IPS-NIHi7 (cell line): ENCODE data around the gene ILKAP.

ENCODE experiments used
- DNase-seq: peaks from one replicate; pipeline ENCODE4 v3.0.0; 2012; ENCODE audit warnings: mixed read lengths; ENCODE audit errors: extremely low spot score

ILKAP gene

DNA sequence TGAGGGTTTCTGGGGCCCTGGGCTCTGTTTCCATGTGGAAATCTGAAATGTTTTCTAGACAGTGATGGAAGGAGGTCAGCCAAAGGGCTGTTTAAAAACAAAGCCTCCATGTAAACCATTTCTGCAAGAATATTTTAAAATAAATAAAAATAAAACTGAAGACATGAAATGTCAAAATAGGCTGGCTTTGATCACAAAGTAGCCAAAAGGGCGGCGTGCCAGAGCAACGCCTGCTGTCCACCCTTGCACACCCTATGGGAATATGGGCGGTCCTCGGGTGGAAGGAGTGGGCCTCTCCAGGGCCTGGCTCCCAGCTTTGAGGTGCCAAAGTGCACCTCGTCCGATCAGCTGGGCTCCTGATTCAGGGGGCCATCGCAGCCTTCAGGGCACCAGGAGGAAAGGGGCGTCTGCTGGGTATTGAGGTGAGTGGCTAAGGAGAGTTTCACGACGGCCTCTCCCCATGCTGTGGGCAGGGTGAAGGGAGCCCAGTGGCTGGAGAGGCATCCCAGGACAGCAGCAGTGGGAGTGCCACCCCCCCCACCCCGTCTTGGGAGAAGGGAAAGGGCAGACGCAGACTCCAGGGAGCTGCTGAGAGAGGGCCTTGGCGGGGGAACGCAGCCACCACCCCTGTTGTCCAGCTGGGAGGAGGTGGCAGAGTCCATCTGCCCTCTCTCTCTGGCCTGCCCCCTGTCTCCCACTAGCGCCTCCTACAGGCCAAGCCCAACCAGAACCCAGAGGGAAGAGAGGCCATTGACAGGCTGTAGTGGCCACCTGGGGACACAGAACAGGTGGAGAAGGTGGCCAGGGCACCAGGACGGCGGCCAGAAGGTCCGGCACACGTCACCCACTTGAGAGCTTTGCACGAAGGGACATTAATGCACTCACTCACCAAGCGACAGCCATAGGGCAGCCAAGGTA, 50.5 kb downstream of the ILKAP start:
- DNase-seq: no peak

DNA sequence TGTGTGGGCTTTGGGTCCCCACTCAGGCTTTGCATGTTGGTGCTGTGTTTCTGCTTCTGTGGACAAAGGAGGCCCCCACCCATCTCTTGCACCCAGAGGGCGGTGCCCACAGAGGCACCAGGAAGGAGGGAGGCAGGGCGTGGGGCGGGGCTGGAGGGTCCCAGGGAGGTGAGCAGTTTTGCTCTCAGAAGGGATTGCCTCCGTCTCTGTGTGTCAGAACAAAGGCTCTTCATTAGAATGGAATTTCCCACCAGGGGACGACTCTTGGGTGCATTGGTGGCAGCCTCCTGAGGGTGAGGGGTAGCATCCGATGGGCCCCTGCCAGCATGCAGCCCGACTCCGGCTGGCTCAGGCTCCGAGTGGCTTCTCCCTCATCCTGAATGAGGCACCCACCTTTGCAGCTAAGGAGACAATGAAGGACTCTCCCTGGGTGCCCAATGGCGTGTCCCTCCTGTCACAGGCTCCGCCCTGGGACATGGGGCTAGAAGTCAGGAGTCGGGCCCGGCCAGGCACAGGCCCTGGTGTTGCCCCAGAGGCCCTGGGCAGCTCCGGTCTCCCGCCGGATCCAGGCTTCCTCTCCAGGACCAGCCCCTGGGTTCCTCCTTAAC, 51.8 kb downstream of the ILKAP start:
- DNase-seq: no peak

DNA sequence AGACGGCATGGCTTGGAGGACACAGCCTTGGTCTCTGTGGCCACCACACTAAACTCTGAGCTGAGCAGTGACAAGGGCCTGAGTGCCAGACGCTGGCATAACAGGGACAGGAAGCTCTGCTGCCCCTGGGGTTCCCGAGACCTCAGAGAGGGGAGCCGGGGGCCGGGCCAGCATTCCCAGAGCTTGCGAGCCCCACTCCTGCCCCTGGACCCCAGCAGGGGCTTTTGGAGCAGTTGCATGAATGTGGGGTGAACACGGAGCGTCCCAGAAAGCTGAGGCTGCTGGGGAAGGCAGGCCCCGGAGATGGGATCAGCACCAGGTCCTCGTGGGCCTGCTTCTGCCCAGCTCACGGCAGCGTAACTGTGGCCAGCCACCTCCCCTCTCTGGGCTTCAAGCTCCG, 52.3 kb downstream of the ILKAP start:
- DNase-seq: no peak

DNA sequence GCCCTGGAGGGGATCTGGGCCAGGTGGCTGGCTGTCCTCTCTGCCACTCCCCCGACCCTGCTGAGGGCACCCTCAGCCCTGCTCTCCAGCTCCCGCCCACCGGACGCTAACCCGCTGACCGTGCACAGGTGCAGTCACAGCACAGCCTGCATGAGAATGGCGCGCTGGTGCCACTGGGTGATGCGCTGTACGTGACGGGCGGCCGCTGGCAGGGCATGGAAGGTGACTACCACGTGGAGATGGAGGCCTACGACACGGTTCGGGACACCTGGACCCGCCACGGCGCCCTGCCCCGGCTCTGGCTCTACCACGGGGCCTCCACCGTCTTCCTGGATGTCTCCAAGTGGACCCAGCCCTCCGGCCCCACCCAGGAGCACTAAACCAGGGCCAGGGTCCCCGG, 52.8 kb downstream of the ILKAP start:
- no peak for DNase-seq

DNA sequence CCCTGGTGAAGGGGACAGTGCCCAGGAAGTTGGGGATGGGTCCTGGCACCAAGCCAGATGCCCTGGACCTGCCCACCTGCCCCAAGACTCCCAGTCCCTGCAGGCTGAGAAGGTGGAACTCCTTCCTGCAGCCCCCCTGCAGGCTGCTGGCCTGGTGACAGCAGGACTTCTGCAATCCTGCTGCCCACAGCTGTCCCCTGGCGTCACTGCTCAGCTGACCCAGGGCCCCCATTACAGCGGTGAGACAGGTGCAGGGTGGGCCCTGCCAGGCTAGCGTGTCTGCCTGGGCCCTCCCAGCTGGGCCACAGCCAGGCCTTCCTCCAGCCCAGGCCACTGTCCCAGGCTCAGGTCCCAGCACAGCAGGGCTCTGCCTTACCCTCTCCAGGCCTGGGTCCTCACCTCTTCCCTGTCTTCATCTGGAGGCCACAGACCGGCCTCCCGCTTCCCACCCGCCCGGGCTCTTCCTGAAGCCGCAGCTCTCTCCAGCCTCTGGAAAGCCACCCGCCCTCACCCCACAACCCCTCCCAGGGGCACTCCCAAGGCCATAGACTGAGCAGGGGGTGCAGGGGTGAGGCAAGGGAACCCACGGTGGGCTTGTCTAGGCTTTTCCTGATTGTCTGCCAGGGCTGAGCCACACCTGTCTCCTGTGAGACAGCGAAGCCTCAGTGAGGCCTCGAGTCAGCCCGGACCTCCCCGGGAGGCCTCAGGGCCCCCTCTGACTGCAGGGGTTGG, 53.5 kb downstream of the ILKAP start:
- DNase-seq: no peak

GRCh38 chr2:238148981-238149380, 54.5 kb downstream of the ILKAP start:
- DNase-seq: no peak

DNA sequence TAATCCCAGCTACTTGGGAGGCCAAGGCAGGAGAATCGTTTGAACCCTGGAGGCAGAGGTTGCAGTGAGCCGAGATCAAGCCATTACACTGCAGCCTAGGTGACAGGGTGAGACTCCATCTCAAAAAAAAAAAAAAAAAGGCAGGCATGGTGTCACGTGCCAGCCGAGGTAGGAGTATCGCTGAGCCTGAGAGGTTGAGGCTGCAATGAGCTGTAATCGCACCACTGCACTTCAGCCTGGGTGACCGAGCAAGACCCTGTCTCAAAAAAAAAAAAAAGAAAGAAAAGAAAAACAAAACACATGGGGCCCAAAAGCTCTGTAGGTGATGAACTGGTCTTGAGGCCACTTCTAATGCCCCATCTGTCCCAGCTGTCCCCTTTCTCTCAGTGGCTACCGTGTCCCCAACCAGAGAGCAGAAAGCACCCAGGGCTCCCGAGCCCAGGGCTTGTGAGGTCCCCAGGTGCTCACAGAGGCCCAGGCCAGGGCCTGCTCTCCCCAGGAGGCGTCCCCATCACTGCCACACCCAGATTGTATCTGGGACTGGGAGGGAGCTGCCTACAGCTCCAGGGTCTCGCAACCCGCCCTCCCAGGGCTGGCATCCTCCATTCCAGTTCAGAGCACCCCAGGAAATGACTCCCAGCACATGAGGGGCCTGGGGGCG, 56.5 kb downstream of the ILKAP start:
- no peak for DNase-seq

DNA sequence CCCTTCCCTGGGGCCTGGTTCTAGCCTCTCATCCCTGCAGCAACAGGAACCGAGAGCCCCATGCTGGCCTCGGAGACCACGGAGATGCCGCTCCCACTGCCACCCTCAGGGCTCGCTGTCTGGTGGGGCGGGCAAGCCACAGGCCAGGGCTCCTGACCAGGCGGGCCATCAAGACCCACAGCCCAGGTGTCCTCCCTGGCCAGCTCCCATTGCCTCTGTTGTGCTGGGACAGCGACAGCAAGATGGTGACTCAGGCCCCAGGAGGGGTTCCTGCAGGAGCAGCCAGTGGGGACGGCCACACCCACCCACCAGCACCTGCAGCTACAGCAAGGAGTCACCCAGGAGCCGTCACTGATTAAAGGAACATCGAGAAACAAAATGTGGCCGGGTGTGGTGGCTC, 57.6 kb downstream of the ILKAP start:
- DNase-seq: no peak

DNA sequence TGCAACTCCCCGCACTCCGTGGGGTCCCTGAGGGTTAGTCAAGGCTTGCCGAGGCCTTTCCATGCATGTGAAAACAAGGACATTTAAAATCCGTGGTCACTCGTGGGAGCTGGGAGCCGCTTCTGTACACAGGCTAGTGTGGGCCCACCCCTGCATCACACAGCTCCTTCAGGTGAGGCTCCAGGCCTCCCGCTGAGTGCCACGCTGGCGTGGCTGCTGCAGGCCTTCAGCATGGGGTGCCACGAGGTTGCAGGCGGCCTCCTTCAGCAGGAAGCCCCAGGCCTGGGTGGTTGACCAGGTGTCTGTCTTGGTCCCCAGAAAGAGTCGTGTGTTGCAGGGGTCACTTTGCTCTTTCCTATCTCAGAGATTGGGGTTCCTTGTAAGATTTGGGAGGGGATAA, 58.4 kb downstream of the ILKAP start:
- DNase-seq: no peak

GRCh38 chr2:238144262-238144661, 59.2 kb downstream of the ILKAP start:
- DNase-seq: no peak

- DNase-seq: no peak
These were observed 60.1 kb downstream of the ILKAP start for GRCh38 chr2:238143239-238143951.

DNA sequence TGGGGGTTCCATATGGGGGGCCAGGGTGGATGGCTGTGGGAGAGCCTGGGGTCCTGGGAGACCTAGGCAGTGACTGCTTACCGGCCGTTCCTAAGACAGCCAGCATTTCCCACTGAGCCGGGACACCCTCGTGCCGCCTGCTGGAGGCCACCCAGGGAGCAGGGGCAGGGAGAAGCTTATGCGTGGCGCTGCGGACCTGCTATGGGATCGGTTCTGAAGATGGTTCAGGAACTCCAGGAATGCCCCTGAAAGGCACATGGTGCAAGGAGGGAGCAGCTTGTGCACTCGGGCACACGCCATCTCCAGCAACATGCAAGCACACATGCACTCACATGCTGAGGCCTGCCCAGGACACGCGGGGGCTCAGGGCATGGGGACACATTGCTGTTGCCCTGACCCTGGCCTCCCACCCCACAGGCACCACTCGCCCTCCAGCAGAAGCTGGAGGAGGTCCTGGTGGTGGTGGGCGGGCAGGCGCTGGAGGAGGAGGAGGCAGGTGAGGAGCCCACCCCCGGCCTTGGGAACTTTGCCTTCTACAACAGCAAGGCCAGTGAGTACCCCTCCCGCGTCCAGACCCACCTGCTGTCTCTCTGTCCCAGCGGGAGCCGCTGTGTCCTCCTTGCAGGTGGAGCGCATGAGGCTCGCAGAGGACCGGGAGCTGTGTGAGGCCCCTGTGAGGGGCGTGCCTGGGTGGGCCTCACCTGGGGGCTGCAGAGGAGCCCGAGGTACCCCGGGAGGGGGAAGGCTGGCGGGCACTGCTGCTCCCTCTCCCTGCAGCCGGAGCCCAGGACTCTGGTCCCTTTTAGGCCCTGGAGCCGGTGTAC, 60.9 kb downstream of the ILKAP start:
- DNase-seq: no peak

- DNase-seq: no peak
These were observed 61.8 kb downstream of the ILKAP start for GRCh38 chr2:238141541-238142318.

DNA sequence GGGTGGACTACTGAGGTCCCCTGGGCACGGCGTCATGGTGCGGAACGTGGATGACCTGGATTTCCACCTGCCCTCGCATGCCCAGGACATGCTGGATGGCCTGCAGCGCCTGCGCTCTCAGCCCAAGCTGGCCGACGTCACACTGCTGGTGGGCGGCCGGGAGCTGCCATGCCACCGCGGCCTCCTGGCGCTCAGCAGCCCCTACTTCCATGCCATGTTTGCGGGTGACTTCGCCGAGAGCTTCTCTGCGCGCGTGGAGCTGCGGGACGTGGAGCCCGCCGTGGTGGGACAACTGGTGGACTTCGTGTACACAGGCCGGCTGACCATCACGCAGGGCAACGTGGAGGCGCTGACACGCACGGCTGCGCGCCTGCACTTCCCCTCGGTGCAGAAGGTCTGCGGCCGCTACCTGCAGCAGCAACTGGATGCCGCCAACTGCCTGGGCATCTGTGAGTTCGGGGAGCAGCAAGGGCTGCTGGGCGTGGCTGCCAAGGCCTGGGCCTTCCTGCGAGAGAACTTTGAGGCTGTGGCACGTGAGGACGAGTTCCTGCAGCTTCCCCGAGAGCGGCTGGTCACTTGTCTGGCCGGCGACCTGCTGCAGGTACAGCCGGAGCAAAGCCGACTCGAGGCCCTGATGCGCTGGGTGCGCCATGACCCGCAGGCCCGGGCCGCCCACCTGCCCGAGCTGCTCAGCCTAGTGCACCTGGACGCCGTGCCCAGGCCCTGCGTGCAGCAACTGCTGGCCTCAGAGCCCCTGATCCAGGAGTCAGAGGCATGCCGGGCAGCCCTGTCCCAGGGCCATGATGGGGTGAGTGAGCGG, 62.6 kb downstream of the ILKAP start:
- no peak for DNase-seq

DNA sequence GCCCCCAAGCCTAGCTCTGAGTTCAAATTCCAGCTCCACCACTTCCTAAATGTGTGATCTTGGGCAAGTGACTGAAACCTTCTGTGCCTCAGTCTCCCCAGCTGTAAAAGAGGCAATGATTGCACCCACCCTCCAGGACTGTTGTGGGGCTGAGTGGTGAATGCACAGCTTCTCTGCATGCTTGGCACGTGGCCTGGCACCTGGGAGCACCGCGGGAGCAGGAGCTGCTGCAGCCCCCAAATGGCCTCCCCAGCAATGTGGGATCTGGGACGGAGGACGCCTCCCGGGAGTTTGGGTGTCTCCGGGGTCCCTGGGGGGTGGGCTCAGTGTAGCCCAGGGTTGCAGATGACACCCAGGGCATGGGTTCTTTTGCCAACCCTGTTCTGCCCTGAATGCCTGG, 63.5 kb downstream of the ILKAP start:
- no peak for DNase-seq

DNA sequence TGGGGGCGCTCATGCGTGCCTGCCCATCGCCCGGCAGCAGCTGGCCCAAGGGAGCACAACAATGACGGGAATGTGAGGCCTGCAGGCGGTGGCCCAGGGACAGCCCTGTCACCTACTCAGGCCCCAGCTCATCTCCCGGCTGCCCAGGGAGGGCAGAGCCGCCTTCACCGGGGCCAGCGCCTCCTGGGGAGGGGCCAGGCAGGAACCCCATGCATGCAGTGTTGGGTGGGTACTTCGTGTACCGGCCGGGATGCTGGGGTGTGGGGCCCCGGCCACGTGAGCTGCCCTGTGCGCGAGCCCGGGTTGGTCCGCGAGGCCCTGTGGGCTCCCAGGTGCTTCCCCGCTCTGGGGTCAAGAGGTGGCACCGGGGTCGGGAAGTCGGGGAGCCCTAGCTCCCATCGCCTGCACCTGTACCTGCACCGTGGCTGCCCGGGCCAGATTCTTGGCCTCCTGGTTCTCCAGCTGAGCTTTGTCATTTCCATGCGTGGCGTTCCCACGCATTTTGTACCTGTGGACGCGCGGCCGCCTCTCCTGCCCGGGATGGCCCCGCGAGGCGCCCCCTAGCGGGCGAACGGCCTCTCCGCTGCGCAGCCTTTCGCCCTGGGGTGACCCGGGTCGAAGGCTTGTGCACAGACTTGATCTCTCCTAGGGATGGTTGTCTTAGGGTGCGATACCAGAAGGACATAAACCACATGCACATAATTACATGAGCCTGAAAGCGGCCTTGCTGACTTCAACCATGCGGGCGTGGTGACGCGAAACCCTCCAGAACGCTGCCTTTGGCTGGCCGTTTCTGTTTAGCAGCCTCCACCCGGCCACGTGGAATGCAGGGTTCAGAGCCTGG, 64.1 kb downstream of the ILKAP start:
- peak; percentile 81 for DNase-seq

GRCh38 chr2:238138331-238139195, 64.9 kb downstream of the ILKAP start, which contains the start of gene KLHL30:
KLHL30 (plus strand) TSS chr2:238138668; CDS start chr2:238140755, 2,087 bp downstream.
- no peak for DNase-seq
